A673 (cell line): ENCODE data around the gene CXXC4.

Experiments
- EZH2 ChIP-seq: fragments of 200-600 bp; sonication (generic); IDR thresholded peaks from 2 replicates; pipeline ENCODE4 v1.6.1; 2017; ENCODE audit warnings: borderline replicate concordance, low read depth, mild to moderate bottlenecking, mixed read lengths, antibody characterized with exemption, low read length; ENCODE audit not compliant: poor library complexity, severe bottlenecking
- TF ChIP-seq, protein P1 (sequence below): fragments of 300-800, 200-600 bp; sonication (generic); conservative IDR thresholded peaks from 2 replicates; pipeline ENCODE4 v1.5.1; 2017; ENCODE audit warnings: low read depth, mild to moderate bottlenecking, antibody characterized with exemption, low read length, moderate library complexity, mixed read lengths

DNA sequence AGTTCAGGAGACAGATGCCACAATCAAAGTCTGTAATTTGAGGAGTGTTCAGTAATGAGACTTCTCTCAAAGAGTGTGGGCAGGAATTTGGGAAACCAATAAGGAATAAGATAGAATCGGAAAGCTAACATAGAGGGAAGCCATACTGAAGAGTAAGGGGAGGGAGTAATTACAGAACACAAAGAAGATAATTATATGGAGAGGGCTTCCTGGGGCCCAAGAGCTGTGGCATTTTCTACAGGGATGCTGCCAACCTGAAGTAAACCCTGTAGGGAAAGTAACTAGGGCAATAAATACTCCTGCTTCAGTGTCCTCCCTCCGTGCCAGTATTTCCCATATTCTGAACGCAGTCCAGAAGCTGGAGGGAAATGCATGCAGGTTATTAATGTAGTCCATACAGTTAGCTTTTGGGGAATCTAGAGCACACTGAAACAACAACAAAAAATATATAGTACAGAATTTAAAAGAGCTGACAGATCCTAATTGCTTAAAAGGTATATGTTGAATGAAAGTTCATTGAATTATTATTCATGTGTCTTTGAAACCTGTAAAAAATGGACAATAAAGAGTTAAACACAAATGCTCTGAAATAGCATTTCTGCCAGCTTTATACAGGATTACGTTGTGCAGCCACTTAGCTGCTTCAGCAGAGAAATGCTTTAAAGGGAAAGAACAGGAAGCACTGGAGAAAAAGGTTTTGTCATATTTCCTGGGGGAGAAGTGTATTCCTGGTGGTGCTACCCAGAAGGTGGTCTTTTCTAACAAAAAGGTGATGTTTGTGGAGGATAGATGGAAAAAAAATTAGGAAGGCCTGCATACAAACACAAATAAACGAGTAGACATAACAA, 48.0 kb downstream of the CXXC4 start:
- TF ChIP-seq, protein P1, sequence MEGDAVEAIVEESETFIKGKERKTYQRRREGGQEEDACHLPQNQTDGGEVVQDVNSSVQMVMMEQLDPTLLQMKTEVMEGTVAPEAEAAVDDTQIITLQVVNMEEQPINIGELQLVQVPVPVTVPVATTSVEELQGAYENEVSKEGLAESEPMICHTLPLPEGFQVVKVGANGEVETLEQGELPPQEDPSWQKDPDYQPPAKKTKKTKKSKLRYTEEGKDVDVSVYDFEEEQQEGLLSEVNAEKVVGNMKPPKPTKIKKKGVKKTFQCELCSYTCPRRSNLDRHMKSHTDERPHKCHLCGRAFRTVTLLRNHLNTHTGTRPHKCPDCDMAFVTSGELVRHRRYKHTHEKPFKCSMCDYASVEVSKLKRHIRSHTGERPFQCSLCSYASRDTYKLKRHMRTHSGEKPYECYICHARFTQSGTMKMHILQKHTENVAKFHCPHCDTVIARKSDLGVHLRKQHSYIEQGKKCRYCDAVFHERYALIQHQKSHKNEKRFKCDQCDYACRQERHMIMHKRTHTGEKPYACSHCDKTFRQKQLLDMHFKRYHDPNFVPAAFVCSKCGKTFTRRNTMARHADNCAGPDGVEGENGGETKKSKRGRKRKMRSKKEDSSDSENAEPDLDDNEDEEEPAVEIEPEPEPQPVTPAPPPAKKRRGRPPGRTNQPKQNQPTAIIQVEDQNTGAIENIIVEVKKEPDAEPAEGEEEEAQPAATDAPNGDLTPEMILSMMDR = no peak
- TF ChIP-seq EZH2 = no peak
